LNCaP clone FGC (cell line): ENCODE measurements around the gene IL25.

Experiments used
- DNase-seq: peaks from one replicate; pipeline ENCODE4 v3.0.0-alpha.2; 2011; ENCODE audit warnings: low read depth
- H3K4me3 ChIP-seq: 2 replicates; pipeline ENCODE4 v1.5.1; 2011; ENCODE audit warnings: mild to moderate bottlenecking, low read depth, low read length, control low read depth
- TF ChIP-seq, protein P1 (sequence below): IDR thresholded peaks from 2 replicates; pipeline ENCODE4 v1.5.1; 2012; ENCODE audit warnings: mild to moderate bottlenecking; ENCODE audit not compliant: control insufficient read depth, insufficient read depth; ENCODE audit errors: extremely low read depth

Gene IL25

DNA sequence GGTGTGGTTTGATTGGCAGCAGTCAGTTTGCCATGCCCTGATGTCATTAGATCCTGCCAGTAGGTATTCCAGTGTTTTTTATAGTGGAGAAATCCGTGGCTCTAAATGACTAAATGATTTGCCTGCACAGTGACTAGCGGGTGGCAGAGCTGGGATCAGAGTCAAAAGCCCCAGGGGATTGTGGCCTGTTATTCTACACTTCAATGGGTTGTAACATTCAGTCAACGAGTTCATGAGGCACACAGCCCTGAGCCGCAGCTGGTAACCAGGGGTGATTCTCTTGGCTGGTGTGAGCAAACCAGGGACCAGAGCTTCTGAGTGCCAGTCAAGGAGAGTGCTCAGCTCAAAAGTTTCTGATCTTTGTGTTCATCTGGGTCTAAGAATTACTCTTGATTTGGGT, 33.6 kb downstream of the IL25 start:
- no peak overlapping the region for H3K4me3 ChIP-seq
- DNase-seq, result no peak
- TF ChIP-seq, protein P1, sequence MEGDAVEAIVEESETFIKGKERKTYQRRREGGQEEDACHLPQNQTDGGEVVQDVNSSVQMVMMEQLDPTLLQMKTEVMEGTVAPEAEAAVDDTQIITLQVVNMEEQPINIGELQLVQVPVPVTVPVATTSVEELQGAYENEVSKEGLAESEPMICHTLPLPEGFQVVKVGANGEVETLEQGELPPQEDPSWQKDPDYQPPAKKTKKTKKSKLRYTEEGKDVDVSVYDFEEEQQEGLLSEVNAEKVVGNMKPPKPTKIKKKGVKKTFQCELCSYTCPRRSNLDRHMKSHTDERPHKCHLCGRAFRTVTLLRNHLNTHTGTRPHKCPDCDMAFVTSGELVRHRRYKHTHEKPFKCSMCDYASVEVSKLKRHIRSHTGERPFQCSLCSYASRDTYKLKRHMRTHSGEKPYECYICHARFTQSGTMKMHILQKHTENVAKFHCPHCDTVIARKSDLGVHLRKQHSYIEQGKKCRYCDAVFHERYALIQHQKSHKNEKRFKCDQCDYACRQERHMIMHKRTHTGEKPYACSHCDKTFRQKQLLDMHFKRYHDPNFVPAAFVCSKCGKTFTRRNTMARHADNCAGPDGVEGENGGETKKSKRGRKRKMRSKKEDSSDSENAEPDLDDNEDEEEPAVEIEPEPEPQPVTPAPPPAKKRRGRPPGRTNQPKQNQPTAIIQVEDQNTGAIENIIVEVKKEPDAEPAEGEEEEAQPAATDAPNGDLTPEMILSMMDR, result no peak

DNA sequence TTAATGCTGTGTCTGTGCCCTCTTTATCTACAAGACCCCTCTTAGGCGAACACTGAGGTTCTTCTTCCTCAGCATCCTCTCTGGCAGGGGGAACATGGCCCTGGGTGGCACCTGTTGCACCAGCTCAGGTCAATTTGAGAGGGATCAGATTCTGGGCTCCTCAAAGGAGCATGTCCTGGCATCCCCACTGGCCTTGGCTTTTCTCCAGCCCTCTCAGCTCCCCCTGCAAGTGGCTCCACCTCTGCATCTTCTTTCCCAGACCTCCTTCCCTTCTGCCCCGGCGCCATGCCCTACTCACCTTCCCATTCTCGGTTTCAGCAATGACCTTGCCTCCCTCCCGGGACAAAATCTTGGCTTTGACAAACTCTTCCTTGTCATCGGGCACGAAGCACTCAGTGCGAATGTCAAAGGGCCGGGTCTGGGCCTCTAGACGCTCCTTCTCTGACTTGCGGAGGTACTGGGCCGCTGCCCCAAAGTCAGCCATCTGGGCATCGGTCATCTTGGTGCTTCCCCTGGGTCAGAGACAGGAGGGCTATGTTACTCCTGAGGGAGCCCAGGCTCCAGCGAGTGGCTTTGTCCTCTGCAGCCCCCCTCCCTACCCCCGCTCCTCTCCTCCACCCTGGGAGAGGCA, 34.2 kb downstream of the IL25 start:
- DNase-seq, result no peak
- TF ChIP-seq, protein P1, result no peak

DNA sequence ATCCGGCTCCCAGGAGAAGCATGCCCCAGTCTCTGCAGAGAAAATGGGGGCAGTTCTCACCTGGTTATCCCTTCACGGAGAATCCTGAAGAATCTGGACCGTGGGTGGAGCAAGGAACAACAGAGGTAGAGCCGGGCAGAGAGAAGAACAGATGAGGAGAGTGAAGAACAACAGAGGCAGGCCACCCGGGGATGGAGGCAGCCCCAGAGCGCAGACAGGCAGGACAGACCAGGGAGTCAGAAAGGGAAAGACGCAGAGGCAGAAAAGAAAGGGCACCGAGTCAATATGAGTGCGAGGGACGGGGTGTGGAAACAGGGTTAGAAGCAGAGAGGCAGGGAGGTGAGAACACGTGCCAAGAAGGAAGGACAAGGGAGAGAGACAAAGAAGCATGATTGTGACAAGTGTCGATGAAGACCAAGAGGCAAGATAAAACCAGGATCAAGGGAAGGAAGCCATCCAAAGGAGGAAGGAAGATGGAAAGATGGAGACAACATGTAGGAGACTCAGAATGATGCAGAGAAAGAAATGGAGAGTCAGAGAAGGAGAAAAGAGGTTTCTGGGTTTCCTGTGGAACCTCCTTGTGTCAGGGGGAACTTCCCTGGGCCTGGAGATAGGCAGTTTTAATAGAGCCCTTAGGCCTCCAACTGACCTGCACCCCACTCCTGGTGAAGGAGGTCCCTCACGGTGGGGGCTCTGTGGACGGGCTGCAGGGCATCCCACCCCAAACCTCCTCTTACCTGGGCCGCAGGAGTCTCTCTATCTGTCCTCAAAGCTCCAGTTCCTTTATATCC, 35.1 kb downstream of the IL25 start, which contains the start of gene MYH6:
MYH6 (minus strand) TSS at position 758 of the 791 bp plus-strand sequence. CDS start 1,050 bp downstream, outside the sequence.
- no peak for DNase-seq
- H3K4me3 ChIP-seq, result no peak within 1 kb of the TSS
- TF ChIP-seq, protein P1, result no peak

More for the DNA sequence above, 34.2 kb downstream of the IL25 start:
- no peak overlapping the region for H3K4me3 ChIP-seq

DNA sequence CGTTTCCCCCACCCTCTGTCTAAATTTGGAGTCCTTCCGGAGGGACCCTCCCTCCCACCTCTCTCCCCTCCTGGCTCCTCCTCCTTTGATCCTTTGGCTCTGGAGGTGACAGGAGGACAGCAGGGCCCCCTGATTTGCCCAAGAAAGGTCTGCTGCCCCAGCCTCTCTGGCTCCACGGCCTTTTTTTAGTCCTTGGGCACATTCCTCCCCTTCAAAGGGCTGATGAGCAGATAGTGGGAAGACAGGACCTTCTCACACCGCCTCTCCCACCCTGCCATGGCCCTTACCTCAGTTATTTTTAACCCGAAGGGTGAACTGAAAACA, 35.7 kb downstream of the IL25 start:
- no peak overlapping the region for H3K4me3 ChIP-seq
- TF ChIP-seq, protein P1, result no peak
- no peak for DNase-seq

DNA sequence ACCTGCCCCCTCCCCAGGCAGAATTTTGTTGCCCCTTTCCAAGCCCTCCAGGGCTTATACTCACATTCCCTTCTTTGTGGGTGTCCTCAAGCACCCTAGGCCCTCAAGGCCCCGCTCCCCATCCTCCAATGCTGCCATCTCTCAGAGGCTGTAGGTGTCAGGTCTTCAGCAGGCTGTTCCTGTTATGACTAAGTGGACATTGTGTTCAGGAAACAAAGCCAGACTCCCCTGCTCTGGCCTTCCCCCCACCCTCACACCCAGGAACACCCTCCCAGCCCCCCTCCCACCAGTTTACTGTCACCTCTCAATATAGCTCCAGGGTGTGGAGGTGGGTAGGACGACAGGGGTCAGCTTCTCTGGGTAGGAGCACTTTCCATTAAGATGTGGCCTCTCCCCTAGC, 36.9 kb downstream of the IL25 start:
- no peak for DNase-seq
- TF ChIP-seq, protein P1, result no peak

DNA sequence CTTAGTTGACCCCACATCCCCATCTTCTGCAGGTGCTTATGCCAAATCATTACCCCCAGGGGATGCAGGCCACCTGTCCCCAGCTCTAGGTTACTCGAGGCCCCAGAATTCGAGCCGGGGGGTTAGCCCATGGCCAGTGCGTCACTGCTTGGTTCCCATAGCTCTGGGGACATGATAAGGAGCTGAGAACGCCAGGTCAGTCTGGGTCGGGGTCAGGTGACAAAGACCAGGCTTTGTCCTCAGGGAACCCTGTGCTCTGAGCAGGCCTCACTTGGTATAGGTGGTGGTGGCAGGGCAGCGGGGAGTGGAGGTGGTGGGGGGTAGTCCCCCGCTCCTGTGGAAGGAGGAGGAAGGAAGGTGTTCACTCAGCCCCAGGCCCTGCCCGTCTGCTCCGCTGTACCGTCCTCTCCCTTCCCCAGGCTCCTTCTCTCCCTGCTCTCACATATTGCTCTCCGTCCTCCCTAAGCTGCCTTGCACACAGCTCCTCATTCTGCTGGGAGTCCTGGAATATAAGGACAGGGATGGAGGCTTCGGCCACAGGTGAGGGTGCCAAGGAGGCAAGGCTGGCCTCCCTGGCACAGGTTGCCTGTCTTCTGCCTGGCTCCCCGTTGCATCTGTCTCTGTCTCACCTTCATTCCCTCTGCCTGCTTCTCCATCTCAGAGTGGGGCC, 37.5 kb downstream of the IL25 start:
- no peak overlapping the region for H3K4me3 ChIP-seq
- no peak for DNase-seq
- TF ChIP-seq, protein P1, result no peak

More for the DNA sequence above, 36.9 kb downstream of the IL25 start:
- H3K4me3 ChIP-seq, result no peak overlapping the region
